ENCODE measurements around the gene PLTP. TPM values are rescaled to one million over a fixed set of nuclear protein-coding genes. Genes with fewer than 3 reads are reported as not detected.

The PLTP gene
- total and polyA plus RNA-seq, 2 of the 13 experiments (the other 11 are each of a cell fraction or from before 2014, with no cell fraction given), result 16.9 to 28.6 TPM

DNA sequence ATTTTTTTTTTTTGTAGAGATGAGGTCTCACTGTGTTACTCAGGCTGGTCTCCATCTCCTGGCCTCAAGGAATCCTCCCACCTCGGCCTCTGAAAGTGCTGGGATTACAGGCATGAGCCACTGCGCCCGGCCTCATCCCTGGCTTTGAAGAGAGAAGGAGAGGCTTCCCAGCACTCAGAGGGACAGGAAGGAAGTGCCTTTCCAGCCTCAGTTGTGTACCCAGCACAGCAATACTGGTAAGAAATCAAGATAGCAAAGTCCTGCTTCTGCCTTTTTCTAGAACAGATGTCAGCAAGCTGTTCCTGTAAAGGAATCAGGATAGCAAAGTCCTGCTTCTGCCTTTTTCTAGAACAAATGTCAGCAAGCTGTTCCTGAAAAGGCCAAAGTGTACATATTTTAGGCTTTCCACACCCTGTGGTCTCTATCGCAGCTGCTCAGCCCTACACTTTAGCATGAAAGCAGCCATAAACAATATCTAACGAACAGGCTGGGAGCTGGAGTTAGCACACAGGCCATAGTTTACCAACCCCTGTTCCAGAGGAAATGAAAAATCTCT, 6.3 kb upstream of the PLTP start (continued):
- TF ChIP-seq MED13 (CRISPR knock-in tag; IDR thresholded peaks at IDR 0.05), result no peak
- 0 out of 2 replicates have a peak, but pooled peaks have one; percentile 43 for TF ChIP-seq ZNF256 (CRISPR knock-in tag; conservative IDR thresholded peaks at IDR 0.05)
- TF ChIP-seq NR2F1 (CRISPR knock-in tag; IDR thresholded peaks at IDR 0.05), result no peak
- 0 out of 2 replicates have a peak, but pooled peaks have one; percentile 47 for TF ChIP-seq ZNF788 (CRISPR knock-in tag; IDR thresholded peaks at IDR 0.05; ENCODE audit: borderline replicate concordance)
- TF ChIP-seq, protein P1, sequence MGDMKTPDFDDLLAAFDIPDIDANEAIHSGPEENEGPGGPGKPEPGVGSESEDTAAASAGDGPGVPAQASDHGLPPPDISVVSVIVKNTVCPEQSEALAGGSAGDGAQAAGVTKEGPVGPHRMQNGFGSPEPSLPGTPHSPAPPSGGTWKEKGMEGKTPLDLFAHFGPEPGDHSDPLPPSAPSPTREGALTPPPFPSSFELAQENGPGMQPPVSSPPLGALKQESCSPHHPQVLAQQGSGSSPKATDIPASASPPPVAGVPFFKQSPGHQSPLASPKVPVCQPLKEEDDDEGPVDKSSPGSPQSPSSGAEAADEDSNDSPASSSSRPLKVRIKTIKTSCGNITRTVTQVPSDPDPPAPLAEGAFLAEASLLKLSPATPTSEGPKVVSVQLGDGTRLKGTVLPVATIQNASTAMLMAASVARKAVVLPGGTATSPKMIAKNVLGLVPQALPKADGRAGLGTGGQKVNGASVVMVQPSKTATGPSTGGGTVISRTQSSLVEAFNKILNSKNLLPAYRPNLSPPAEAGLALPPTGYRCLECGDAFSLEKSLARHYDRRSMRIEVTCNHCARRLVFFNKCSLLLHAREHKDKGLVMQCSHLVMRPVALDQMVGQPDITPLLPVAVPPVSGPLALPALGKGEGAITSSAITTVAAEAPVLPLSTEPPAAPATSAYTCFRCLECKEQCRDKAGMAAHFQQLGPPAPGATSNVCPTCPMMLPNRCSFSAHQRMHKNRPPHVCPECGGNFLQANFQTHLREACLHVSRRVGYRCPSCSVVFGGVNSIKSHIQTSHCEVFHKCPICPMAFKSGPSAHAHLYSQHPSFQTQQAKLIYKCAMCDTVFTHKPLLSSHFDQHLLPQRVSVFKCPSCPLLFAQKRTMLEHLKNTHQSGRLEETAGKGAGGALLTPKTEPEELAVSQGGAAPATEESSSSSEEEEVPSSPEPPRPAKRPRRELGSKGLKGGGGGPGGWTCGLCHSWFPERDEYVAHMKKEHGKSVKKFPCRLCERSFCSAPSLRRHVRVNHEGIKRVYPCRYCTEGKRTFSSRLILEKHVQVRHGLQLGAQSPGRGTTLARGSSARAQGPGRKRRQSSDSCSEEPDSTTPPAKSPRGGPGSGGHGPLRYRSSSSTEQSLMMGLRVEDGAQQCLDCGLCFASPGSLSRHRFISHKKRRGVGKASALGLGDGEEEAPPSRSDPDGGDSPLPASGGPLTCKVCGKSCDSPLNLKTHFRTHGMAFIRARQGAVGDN (CRISPR knock-in tag; IDR thresholded peaks at IDR 0.05), result peak; percentile 38; the same call in 1 of the 2 replicates
- 0 out of 2 replicates have a peak, but pooled peaks have one; percentile 1 for TF ChIP-seq SALL2 (CRISPR knock-in tag; IDR thresholded peaks at IDR 0.05)
- no peak for TF ChIP-seq KAT7 (CRISPR knock-in tag; IDR thresholded peaks at IDR 0.05; ENCODE audit: borderline replicate concordance)
- 0 out of 2 replicates have a peak, but pooled peaks have one; percentile 9 for TF ChIP-seq ZNF790 (CRISPR knock-in tag; IDR thresholded peaks at IDR 0.05; ENCODE audit: borderline replicate concordance)
- no peak for TF ChIP-seq GABPA (IDR thresholded peaks at IDR 0.05; ENCODE audit: low read depth, low read length)
- TF ChIP-seq GABPA (CRISPR knock-in tag; IDR thresholded peaks at IDR 0.05; ENCODE audit: low read depth), result peak; percentile 35; the same call in 1 of the 2 replicates
- peak; percentile 44; the same call in 1 of the 2 replicates for TF ChIP-seq ELF1 (CRISPR knock-in tag; IDR thresholded peaks at IDR 0.05)
- TF ChIP-seq, protein P2, sequence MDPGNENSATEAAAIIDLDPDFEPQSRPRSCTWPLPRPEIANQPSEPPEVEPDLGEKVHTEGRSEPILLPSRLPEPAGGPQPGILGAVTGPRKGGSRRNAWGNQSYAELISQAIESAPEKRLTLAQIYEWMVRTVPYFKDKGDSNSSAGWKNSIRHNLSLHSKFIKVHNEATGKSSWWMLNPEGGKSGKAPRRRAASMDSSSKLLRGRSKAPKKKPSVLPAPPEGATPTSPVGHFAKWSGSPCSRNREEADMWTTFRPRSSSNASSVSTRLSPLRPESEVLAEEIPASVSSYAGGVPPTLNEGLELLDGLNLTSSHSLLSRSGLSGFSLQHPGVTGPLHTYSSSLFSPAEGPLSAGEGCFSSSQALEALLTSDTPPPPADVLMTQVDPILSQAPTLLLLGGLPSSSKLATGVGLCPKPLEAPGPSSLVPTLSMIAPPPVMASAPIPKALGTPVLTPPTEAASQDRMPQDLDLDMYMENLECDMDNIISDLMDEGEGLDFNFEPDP (CRISPR knock-in tag; conservative IDR thresholded peaks at IDR 0.05), result 0 out of 2 replicates have a peak, but pooled peaks have one; percentile 52
- TF ChIP-seq, protein P3, sequence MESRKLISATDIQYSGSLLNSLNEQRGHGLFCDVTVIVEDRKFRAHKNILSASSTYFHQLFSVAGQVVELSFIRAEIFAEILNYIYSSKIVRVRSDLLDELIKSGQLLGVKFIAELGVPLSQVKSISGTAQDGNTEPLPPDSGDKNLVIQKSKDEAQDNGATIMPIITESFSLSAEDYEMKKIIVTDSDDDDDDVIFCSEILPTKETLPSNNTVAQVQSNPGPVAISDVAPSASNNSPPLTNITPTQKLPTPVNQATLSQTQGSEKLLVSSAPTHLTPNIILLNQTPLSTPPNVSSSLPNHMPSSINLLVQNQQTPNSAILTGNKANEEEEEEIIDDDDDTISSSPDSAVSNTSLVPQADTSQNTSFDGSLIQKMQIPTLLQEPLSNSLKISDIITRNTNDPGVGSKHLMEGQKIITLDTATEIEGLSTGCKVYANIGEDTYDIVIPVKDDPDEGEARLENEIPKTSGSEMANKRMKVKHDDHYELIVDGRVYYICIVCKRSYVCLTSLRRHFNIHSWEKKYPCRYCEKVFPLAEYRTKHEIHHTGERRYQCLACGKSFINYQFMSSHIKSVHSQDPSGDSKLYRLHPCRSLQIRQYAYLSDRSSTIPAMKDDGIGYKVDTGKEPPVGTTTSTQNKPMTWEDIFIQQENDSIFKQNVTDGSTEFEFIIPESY (CRISPR knock-in tag; IDR thresholded peaks at IDR 0.05), result no peak
- no peak for TF ChIP-seq CHD2 (IDR thresholded peaks at IDR 0.05; ENCODE audit: low read depth, low read length)
- TF ChIP-seq MBD4 (IDR thresholded peaks at IDR 0.05; ENCODE audit: borderline replicate concordance, low read length), result no peak
- TF ChIP-seq THAP11 (CRISPR knock-in tag; IDR thresholded peaks at IDR 0.05), result 0 out of 2 replicates have a peak, but pooled peaks have one; percentile 10
- peak; percentile 28; the same call in 1 of the 2 replicates for TF ChIP-seq SAP130 (CRISPR knock-in tag; IDR thresholded peaks at IDR 0.05; ENCODE audit: low read depth)
- TF ChIP-seq ZNF234 (CRISPR knock-in tag; conservative IDR thresholded peaks at IDR 0.05), result 0 out of 2 replicates have a peak, but pooled peaks have one; percentile 0

Data from HepG2 (cell line).